GM12874 (cell line): ENCODE data around the gene CUX1.

ENCODE experiments used
- CTCF ChIP-seq: IDR thresholded peaks from 2 replicates; pipeline ENCODE4 v1.5.1; 2011; ENCODE audit warnings: low read depth, mild to moderate bottlenecking, control low read depth, low read length, moderate library complexity; ENCODE audit not compliant: insufficient read depth

Gene CUX1

GRCh38 chr7:101845974-101846373 lies 28.5 kb downstream of the CUX1 start:
- no peak for TF ChIP-seq CTCF

GRCh38 chr7:101846800-101847538 lies 29.5 kb downstream of the CUX1 start:
- no peak for TF ChIP-seq CTCF

GRCh38 chr7:101848208-101848951 lies 31.0 kb downstream of the CUX1 start:
- no peak for TF ChIP-seq CTCF

- no peak for TF ChIP-seq CTCF
These were observed 36.3 kb downstream of the CUX1 start for GRCh38 chr7:101853684-101854083.

- TF ChIP-seq CTCF: no peak
These were observed 36.8 kb downstream of the CUX1 start for GRCh38 chr7:101854084-101854865.

- TF ChIP-seq CTCF: peak; percentile 50
These were observed 39.3 kb downstream of the CUX1 start for GRCh38 chr7:101856473-101857357.
